Duodenal mucosa (tissue), 2 donors: ENCODE measurements around the gene TENT4A.

Experiments
- H3K27ac ChIP-seq: one replicate; pipeline ENCODE4 v1.7.0; 2013; ENCODE audit warnings: low read depth, low read length
- H3K27me3 ChIP-seq, 2 donors: one replicate each; pipeline ENCODE4 v1.7.0; 2013; ENCODE audit warnings: low read length in 2 of 2, control low read depth in 1 of 2; ENCODE audit not compliant: insufficient read depth in 2 of 2, control insufficient read depth in 1 of 2
- H3K36me3 ChIP-seq, 2 donors: one replicate each; pipeline ENCODE4 v1.7.0; 2013; ENCODE audit warnings: low read length in 2 of 2, control low read depth in 1 of 2; ENCODE audit not compliant: insufficient read depth in 2 of 2, control insufficient read depth in 1 of 2
- H3K4me1 ChIP-seq, 2 donors: one replicate each; pipeline ENCODE4 v1.7.0; 2013; ENCODE audit warnings: low read length in 2 of 2, control low read depth in 1 of 2; ENCODE audit not compliant: insufficient read depth in 2 of 2, control insufficient read depth in 1 of 2
- H3K4me3 ChIP-seq, 2 donors: one replicate each; pipeline ENCODE4 v1.7.0; 2013; ENCODE audit warnings: low read length in 2 of 2, low read depth in 1 of 2
- H3K9ac ChIP-seq, 2 donors: one replicate each; pipeline ENCODE4 v1.7.0; 2013; ENCODE audit warnings: low read length in 2 of 2, low read depth in 1 of 2
- H3K9me3 ChIP-seq, 2 donors: one replicate each; pipeline ENCODE4 v1.7.0; 2013; ENCODE audit warnings: low read length in 2 of 2, control low read depth in 1 of 2; ENCODE audit not compliant: control insufficient read depth in 1 of 2

TENT4A gene

DNA sequence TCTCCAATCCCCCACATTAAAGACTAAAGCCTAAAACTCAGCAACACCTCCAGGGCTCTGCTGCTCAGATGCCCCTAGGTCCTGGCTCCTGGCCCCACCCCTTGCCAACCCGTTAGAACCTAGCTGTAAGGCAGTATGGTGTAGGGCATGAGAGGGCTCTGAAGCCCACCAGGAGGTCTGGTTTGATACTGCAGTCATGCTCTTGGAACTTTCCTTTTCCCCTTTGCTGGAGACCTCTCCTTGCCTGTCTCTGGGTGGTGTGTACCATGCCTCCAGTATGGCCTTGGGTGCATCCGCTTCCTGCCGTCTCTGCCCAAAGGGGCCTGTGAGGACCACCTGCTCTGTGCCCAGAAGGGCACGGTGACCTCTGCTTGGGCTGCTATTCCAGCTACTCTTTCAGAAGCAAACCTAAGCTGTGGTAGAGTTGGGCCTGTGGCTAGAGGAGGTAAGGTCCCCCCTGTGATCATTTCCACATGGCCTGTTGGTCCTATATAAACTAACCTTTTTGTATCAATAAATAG lies 3.5 kb downstream of the TENT4A start:
- no peaks in the 10 kb centered on the region for H3K27me3 ChIP-seq
- H3K27ac ChIP-seq: no peak overlapping the region
- H3K9ac ChIP-seq: peak overlapping the region in 1 of 2 donors; percentile 9
- peaks cover 0 to 12% of the 10 kb centered on the region in 2 donors for H3K36me3 ChIP-seq
- peak overlapping the region; percentile 68 for H3K4me3 ChIP-seq
- no peaks in the 10 kb centered on the region for H3K9me3 ChIP-seq
- peaks cover 46 to 62% of the 10 kb centered on the region in 2 donors for H3K4me1 ChIP-seq

- no peak overlapping the region for H3K9ac ChIP-seq
- H3K27ac ChIP-seq: no peak overlapping the region
- peaks cover 48 to 64% of the 10 kb centered on the region in 2 donors for H3K4me1 ChIP-seq
- H3K27me3 ChIP-seq: no peaks in the 10 kb centered on the region
- H3K4me3 ChIP-seq: no peak overlapping the region
- peaks cover 0 to 12% of the 10 kb centered on the region in 2 donors for H3K36me3 ChIP-seq
- H3K9me3 ChIP-seq: no peaks in the 10 kb centered on the region
Measured at GRCh38 chr5:6717247-6717646, 4.0 kb downstream of the TENT4A start.

DNA sequence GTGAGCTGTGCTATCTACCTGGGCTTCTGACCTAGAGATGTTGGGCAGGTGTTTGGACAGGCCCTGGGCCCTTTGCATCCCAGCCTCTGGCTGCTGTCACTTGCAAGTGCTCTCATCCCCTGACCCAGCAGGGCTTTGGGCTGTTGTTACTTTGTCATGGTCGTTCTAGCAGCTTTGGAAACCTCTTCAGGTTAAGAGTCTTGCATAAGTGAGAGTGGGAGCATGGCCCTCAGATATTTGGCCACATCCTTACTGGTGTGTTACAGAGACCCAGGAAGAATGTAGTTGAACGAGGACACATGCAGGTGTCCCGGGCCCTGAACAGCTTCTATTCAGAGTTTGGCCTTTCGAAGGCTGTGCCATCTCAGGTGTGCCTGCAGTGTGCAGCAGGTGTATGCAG lies 4.5 kb downstream of the TENT4A start:
- H3K9ac ChIP-seq: no peak overlapping the region
- H3K27ac ChIP-seq: no peak overlapping the region
- no peaks in the 10 kb centered on the region for H3K27me3 ChIP-seq
- no peaks in the 10 kb centered on the region for H3K9me3 ChIP-seq
- no peak overlapping the region for H3K4me3 ChIP-seq
- H3K36me3 ChIP-seq: peaks cover 0 to 12% of the 10 kb centered on the region in 2 donors
- H3K4me1 ChIP-seq: peaks cover 51 to 68% of the 10 kb centered on the region in 2 donors

DNA sequence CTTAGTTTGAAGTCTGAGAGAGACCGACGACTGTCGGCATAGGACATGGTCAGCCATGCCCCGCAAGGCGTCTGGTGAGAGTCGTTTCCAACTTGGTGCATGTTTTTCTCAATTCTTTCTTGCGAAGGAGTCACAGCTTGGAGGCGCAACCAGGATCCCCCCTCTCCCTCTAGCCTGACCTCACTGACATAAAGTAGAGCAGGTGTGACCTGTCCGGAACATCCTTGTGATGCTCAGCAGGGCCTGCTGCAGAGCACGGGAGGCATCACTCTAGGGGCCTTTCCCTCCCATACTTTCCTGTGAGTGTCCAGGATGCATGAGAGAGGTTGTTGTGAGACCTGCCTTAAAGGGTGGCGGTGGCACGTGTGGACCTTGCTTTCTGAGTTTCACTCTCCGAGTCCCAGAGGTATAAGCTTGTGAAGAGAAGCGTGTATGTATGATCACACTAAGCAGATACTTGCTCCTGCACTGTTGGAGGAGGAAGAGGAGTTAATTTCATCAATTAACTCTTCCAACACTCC lies 5.0 kb downstream of the TENT4A start:
- H3K27ac ChIP-seq: no peak overlapping the region
- H3K36me3 ChIP-seq: peaks cover 0 to 12% of the 10 kb centered on the region in 2 donors
- H3K9ac ChIP-seq: no peak overlapping the region
- H3K27me3 ChIP-seq: no peaks in the 10 kb centered on the region
- no peaks in the 10 kb centered on the region for H3K9me3 ChIP-seq
- H3K4me3 ChIP-seq: no peak overlapping the region
- peaks cover 54 to 73% of the 10 kb centered on the region in 2 donors for H3K4me1 ChIP-seq

- Histone ChIP-seq H3K27ac (no peak overlapping the region), H3K9ac (no peak overlapping the region), H3K36me3 (peaks cover 0 to 12% of the 10 kb centered on the region in 2 donors), H3K9me3 (no peaks in the 10 kb centered on the region), H3K4me3 (no peak overlapping the region), H3K27me3 (no peaks in the 10 kb centered on the region), H3K4me1 (peaks cover 57 to 77% of the 10 kb centered on the region in 2 donors)
Measured at GRCh38 chr5:6718718-6719117, 5.5 kb downstream of the TENT4A start.

GRCh38 chr5:6719417-6719816 lies 6.2 kb downstream of the TENT4A start:
- Histone ChIP-seq H3K27ac (no peak overlapping the region), H3K4me1 (peaks cover 59 to 78% of the 10 kb centered on the region in 2 donors), H3K9ac (no peak overlapping the region), H3K27me3 (no peaks in the 10 kb centered on the region), H3K4me3 (no peak overlapping the region), H3K9me3 (no peaks in the 10 kb centered on the region), H3K36me3 (peaks cover 0 to 17% of the 10 kb centered on the region in 2 donors)

GRCh38 chr5:6719896-6720560 lies 6.8 kb downstream of the TENT4A start:
- H3K4me3 ChIP-seq: no peak overlapping the region
- no peaks in the 10 kb centered on the region for H3K27me3 ChIP-seq
- H3K9ac ChIP-seq: no peak overlapping the region
- no peak overlapping the region for H3K27ac ChIP-seq
- H3K4me1 ChIP-seq: peaks cover 62 to 74% of the 10 kb centered on the region in 2 donors
- no peaks in the 10 kb centered on the region for H3K9me3 ChIP-seq
- peaks cover 0 to 21% of the 10 kb centered on the region in 2 donors for H3K36me3 ChIP-seq

DNA sequence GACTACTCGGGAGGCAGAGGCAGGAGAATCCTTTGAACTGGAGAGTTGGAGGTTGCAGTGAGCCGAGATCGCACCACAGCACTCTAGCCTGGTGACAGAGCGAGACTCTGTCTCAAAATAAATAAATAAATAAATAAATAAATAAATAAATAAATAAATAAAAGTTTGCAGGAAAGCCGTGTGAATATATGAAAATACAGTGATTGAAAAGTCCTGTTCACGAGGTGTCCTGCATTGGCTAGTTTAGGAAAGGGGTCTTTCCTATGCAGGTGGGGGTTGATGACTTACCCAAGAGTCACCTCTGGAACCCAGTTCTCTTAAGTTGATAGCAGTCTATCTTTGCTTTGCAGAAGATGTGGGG lies 7.3 kb downstream of the TENT4A start:
- Histone ChIP-seq H3K4me3 (no peak overlapping the region), H3K27me3 (no peaks in the 10 kb centered on the region), H3K9ac (no peak overlapping the region), H3K36me3 (peaks cover 0 to 21% of the 10 kb centered on the region in 2 donors), H3K9me3 (no peaks in the 10 kb centered on the region), H3K27ac (no peak overlapping the region), H3K4me1 (peaks cover 57 to 69% of the 10 kb centered on the region in 2 donors)

- Histone ChIP-seq H3K36me3 (peaks cover 0 to 28% of the 10 kb centered on the region in 2 donors), H3K27ac (no peak overlapping the region), H3K27me3 (no peaks in the 10 kb centered on the region), H3K4me3 (no peak overlapping the region), H3K9ac (no peak overlapping the region), H3K4me1 (peaks cover 48 to 60% of the 10 kb centered on the region in 2 donors), H3K9me3 (no peaks in the 10 kb centered on the region)
Measured at GRCh38 chr5:6721442-6721841, 8.2 kb downstream of the TENT4A start.

GRCh38 chr5:6722015-6722414 lies 8.8 kb downstream of the TENT4A start:
- Histone ChIP-seq H3K36me3 (peaks cover 0 to 29% of the 10 kb centered on the region in 2 donors), H3K4me1 (peaks cover 42 to 59% of the 10 kb centered on the region in 2 donors), H3K27ac (no peak overlapping the region), H3K4me3 (peak overlapping the region; percentile 42), H3K27me3 (no peaks in the 10 kb centered on the region), H3K9me3 (no peaks in the 10 kb centered on the region), H3K9ac (no peak overlapping the region)
